Astrocyte (in vitro differentiated cells and primary cell): ENCODE results near the gene NXNL1. TPM values are rescaled to one million over a fixed set of nuclear protein-coding genes. Genes with fewer than 3 reads are reported as not detected.

Experiments used
- DNase-seq: peaks from one replicate; pipeline ENCODE4 v3.0.0-alpha.2; 2010; ENCODE audit warnings: low read depth
- FAIRE-seq: peaks from 2 replicates; lab custom pipeline; 2011; peaks lifted over from hg19 to GRCh38; lab: Jason Lieb, UNC
- H2AFZ ChIP-seq: 2 replicates; pipeline ENCODE4 v1.6.0; 2012; ENCODE audit warnings: low read depth, low read length, inconsistent platforms
- H3K27ac ChIP-seq: 2 replicates; pipeline ENCODE4 v1.5.1; 2011; ENCODE audit warnings: low read depth, low read length, inconsistent platforms
- H3K27me3 ChIP-seq: 2 replicates; pipeline ENCODE4 v1.6.0; 2011; ENCODE audit warnings: low read length, inconsistent platforms; ENCODE audit not compliant: insufficient read depth
- H3K36me3 ChIP-seq: 2 replicates; pipeline ENCODE4 v1.5.1; 2011; ENCODE audit warnings: low read length, inconsistent platforms; ENCODE audit not compliant: insufficient read depth
- H3K4me1 ChIP-seq: 2 replicates; pipeline ENCODE4 v1.5.1; 2011; ENCODE audit warnings: low read length, inconsistent platforms; ENCODE audit not compliant: insufficient read depth
- H3K4me2 ChIP-seq: 2 replicates; pipeline ENCODE4 v1.6.0; 2012; ENCODE audit warnings: low read length, inconsistent platforms
- H3K4me3 ChIP-seq: 2 replicates; pipeline ENCODE4 v1.5.1; 2011; ENCODE audit warnings: low read depth, mild to moderate bottlenecking, low read length, inconsistent platforms; ENCODE audit not compliant: insufficient read depth
- H3K79me2 ChIP-seq: 2 replicates; pipeline ENCODE4 v1.6.0; 2012; ENCODE audit warnings: mild to moderate bottlenecking, low read length, inconsistent platforms; ENCODE audit not compliant: insufficient read depth
- H3K9ac ChIP-seq: 2 replicates; pipeline ENCODE4 v1.6.0; 2012; ENCODE audit warnings: mild to moderate bottlenecking, low read length, inconsistent platforms
- H3K9me3 ChIP-seq: 2 replicates; pipeline ENCODE4 v1.5.1; 2012; ENCODE audit warnings: low read depth, mild to moderate bottlenecking, low read length, inconsistent platforms; ENCODE audit not compliant: insufficient read depth
- H4K20me1 ChIP-seq: 2 replicates; pipeline ENCODE4 v1.6.0; 2012; ENCODE audit warnings: low read length, inconsistent platforms; ENCODE audit not compliant: insufficient read depth
- H3K27ac Mint-ChIP-seq: one replicate; pipeline ENCODE4 v1.8.0; 2021; ENCODE audit warnings: mild to moderate bottlenecking, mixed read lengths; ENCODE audit not compliant: unreplicated experiment
- H3K27me3 Mint-ChIP-seq: one replicate; pipeline ENCODE4 v1.8.0; 2021; ENCODE audit warnings: low read depth, mixed read lengths; ENCODE audit not compliant: unreplicated experiment
- H3K36me3 Mint-ChIP-seq: one replicate; pipeline ENCODE4 v1.8.0; 2021; ENCODE audit warnings: low read depth, mixed read lengths; ENCODE audit not compliant: unreplicated experiment
- H3K4me1 Mint-ChIP-seq: one replicate; pipeline ENCODE4 v1.8.0; 2021; ENCODE audit warnings: low read depth, mixed read lengths; ENCODE audit not compliant: unreplicated experiment
- H3K4me3 Mint-ChIP-seq: one replicate; pipeline ENCODE4 v1.8.0; 2021; ENCODE audit warnings: mild to moderate bottlenecking, moderate library complexity, mixed read lengths; ENCODE audit not compliant: unreplicated experiment
- H3K9me3 Mint-ChIP-seq: one replicate; pipeline ENCODE4 v1.8.0; 2021; ENCODE audit warnings: mild to moderate bottlenecking, mixed read lengths; ENCODE audit not compliant: unreplicated experiment
- EZH2 ChIP-seq: IDR thresholded peaks from 2 replicates; pipeline ENCODE4 v1.6.1; 2012; ENCODE audit warnings: mild to moderate bottlenecking, low read length, inconsistent platforms; ENCODE audit not compliant: insufficient read depth
- total RNA-seq: library from RNA; stranded (reverse); gene quantifications from 2 replicates; pipeline ENCODE4 v1.2.1, GENCODE V29; 2021
- TF ChIP-seq, protein P1 (sequence below): IDR thresholded peaks from 2 replicates; pipeline ENCODE4 v1.5.1; 2011; ENCODE audit warnings: low read depth, mild to moderate bottlenecking, inconsistent platforms, low read length, moderate library complexity; ENCODE audit not compliant: insufficient read depth

The NXNL1 gene
- total RNA-seq, 1 donor from 2014 or later: not detected

GRCh38 chr19:17445526-17446165, 15.1 kb downstream of the NXNL1 start:
- no peak for TF ChIP-seq EZH2
- TF ChIP-seq, protein P1, sequence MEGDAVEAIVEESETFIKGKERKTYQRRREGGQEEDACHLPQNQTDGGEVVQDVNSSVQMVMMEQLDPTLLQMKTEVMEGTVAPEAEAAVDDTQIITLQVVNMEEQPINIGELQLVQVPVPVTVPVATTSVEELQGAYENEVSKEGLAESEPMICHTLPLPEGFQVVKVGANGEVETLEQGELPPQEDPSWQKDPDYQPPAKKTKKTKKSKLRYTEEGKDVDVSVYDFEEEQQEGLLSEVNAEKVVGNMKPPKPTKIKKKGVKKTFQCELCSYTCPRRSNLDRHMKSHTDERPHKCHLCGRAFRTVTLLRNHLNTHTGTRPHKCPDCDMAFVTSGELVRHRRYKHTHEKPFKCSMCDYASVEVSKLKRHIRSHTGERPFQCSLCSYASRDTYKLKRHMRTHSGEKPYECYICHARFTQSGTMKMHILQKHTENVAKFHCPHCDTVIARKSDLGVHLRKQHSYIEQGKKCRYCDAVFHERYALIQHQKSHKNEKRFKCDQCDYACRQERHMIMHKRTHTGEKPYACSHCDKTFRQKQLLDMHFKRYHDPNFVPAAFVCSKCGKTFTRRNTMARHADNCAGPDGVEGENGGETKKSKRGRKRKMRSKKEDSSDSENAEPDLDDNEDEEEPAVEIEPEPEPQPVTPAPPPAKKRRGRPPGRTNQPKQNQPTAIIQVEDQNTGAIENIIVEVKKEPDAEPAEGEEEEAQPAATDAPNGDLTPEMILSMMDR: no peak
- peaks cover 4% of the 10 kb centered on the region for H3K36me3 Mint-ChIP-seq
- H3K4me3 Mint-ChIP-seq: no peak overlapping the region

DNA sequence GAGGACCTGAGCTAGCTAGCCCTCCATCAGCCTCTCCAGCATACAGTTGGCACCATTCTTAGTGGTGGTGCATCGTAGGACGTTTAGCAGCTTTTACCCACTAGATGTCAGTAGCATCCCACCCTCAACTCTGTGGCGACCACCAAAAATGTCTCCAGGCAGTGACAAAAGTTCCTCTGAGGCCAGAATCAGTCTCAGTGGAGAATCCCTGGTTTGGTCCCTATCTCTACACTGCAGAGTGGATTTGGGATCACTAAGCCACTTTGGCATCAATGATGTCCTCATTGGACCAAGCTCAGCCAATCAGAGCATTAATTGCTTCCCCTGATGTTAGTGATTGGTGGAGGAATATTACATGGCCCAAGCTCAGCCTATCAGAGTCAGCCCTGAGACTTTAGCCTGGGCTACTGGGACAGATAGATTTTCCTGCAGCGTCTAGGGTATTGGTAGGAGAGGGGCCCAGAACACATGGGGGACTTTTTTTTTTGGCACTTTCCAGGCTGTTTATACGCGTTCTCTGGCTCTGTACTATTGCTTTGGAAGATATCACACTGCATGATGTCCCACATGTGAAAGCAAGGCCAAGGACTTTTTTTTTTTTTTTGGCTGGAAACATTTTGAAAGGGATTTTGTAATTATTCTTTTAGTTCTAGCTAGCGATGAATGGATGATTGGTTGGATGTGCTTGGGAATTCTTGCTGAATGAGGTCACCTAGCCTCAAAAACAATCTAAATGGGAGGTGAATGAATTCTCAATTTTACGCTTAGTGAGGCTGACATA, 19.3 kb downstream of the NXNL1 start:
- Histone ChIP-seq H3K9ac (no peak overlapping the region), H3K9me3 (no peaks in the 10 kb centered on the region), H3K79me2 (no peaks in the 10 kb centered on the region), H3K4me3 (no peak overlapping the region), H2AFZ (no peak overlapping the region), H3K4me1 (no peaks in the 10 kb centered on the region), H3K4me2 (peak overlapping the region; percentile 17), H4K20me1 (no peaks in the 10 kb centered on the region), H3K27ac (no peak overlapping the region), H3K27me3 (peaks cover 2% of the 10 kb centered on the region), H3K36me3 (no peaks in the 10 kb centered on the region)
- DNase-seq (peak; percentile 68), FAIRE-seq (no peak)
- Mint-ChIP-seq H3K36me3 (peaks cover 4% of the 10 kb centered on the region), H3K4me3 (no peak overlapping the region), H3K27ac (no peak overlapping the region), H3K9me3 (no peaks in the 10 kb centered on the region), H3K4me1 (peaks cover 6% of the 10 kb centered on the region), H3K27me3 (peaks cover 4% of the 10 kb centered on the region)
- TF ChIP-seq EZH2: no peak
- TF ChIP-seq, protein P1: peak; percentile 50

More at GRCh38 chr19:17445526-17446165, 15.1 kb downstream of the NXNL1 start:
- Histone ChIP-seq H3K4me2 (no peak overlapping the region), H3K27ac (no peak overlapping the region), H3K4me1 (no peaks in the 10 kb centered on the region), H2AFZ (no peak overlapping the region), H3K27me3 (peaks cover 9% of the 10 kb centered on the region), H3K9ac (no peak overlapping the region), H3K79me2 (no peaks in the 10 kb centered on the region), H3K9me3 (peaks cover 4% of the 10 kb centered on the region), H4K20me1 (no peaks in the 10 kb centered on the region), H3K36me3 (no peaks in the 10 kb centered on the region), H3K4me3 (no peak overlapping the region)
- H3K27me3 Mint-ChIP-seq: peaks cover 15% of the 10 kb centered on the region
- FAIRE-seq (no peak), DNase-seq (no peak)
- H3K27ac Mint-ChIP-seq: no peak overlapping the region
- H3K9me3 Mint-ChIP-seq: no peaks in the 10 kb centered on the region
- H3K4me1 Mint-ChIP-seq: peaks cover 6% of the 10 kb centered on the region
